T-helper 1 cell (primary cell): ENCODE results near the gene SLC2A11.
A peak's percentile ranks its signal among the peaks of the same experiment; 100 is the strongest.

Experiments
- DNase-seq, 5 donors: peaks; one replicate each; pipeline ENCODE4 v3.0.0-alpha.2; 2012 to 2020
- total RNA-seq, 4 donors: gene quantifications; one replicate each; lab custom pipeline; 2026; lab: John Stamatoyannopoulos, UW

SLC2A11 gene
- 4.8 to 10.3 (median 6.4) reads per million in 4 donors for total RNA-seq

- DNase-seq: peak; percentile 89 to 96 (median 91)
Observed at GRCh38 chr22:23857606-23858483, at the start of gene SLC2A11. Gene SLC2A11 (plus strand): TSS chr22:23857875. CDS start chr22:23858000, 125 bp downstream.

- no peak for DNase-seq
Observed at GRCh38 chr22:23812378-23812777, 45.3 kb upstream of the SLC2A11 start.

- no peak for DNase-seq
Observed at GRCh38 chr22:23815541-23816155, 42.0 kb upstream of the SLC2A11 start.

- DNase-seq: no peak
Observed at GRCh38 chr22:23816156-23816976, 41.3 kb upstream of the SLC2A11 start.

- DNase-seq: no peak
Observed at GRCh38 chr22:23817146-23817545, 40.5 kb upstream of the SLC2A11 start.

GRCh38 chr22:23818541-23818940 lies 39.1 kb upstream of the SLC2A11 start:
- DNase-seq: no peak

- peak in 1 of 5 donors; percentile 78 for DNase-seq
Observed at GRCh38 chr22:23820748-23821211, 36.9 kb upstream of the SLC2A11 start.

- DNase-seq: no peak
Observed at GRCh38 chr22:23822101-23822671, 35.5 kb upstream of the SLC2A11 start.

GRCh38 chr22:23823331-23823791 lies 34.3 kb upstream of the SLC2A11 start:
- DNase-seq: no peak

- DNase-seq: no peak
Observed at GRCh38 chr22:23824476-23825245, 33.0 kb upstream of the SLC2A11 start.

- DNase-seq: no peak
Observed at GRCh38 chr22:23825246-23825905, 32.3 kb upstream of the SLC2A11 start.

GRCh38 chr22:23826510-23827350 lies 30.9 kb upstream of the SLC2A11 start:
- DNase-seq: no peak

- DNase-seq: no peak
Observed at GRCh38 chr22:23827351-23827995, 30.2 kb upstream of the SLC2A11 start.

GRCh38 chr22:23828800-23829680 lies 28.6 kb upstream of the SLC2A11 start:
- DNase-seq: no peak

GRCh38 chr22:23829845-23830372 lies 27.8 kb upstream of the SLC2A11 start:
- no peak for DNase-seq

- no peak for DNase-seq
Observed at GRCh38 chr22:23831261-23831660, 26.4 kb upstream of the SLC2A11 start.

- no peak for DNase-seq
Observed at GRCh38 chr22:23831781-23832180, 25.9 kb upstream of the SLC2A11 start.
